GM21526 (cell line): Measurements from ENCODE around the gene REC114.

Source experiments
- ATAC-seq: cut with Tn5 transposase; IDR thresholded peaks from one replicate; pipeline ENCODE4 v1.9.1; 2021; ENCODE audit warnings: moderate library complexity; ENCODE audit not compliant: unreplicated experiment, low FRiP score

The REC114 gene

GRCh38 chr15:73599934-73600333 lies 157.0 kb downstream of the REC114 start:
- ATAC-seq: no peak

GRCh38 chr15:73600413-73601335 lies 157.7 kb downstream of the REC114 start:
- no peak for ATAC-seq

- no peak for ATAC-seq
Observed at GRCh38 chr15:73601451-73602445, 158.8 kb downstream of the REC114 start.

GRCh38 chr15:73602446-73602843 lies 159.5 kb downstream of the REC114 start:
- no peak for ATAC-seq

GRCh38 chr15:73602992-73603391 lies 160.0 kb downstream of the REC114 start:
- no peak for ATAC-seq

GRCh38 chr15:73604477-73604876 lies 161.5 kb downstream of the REC114 start:
- no peak for ATAC-seq

GRCh38 chr15:73605759-73606436 lies 162.9 kb downstream of the REC114 start:
- no peak for ATAC-seq

GRCh38 chr15:73607405-73607804 lies 164.4 kb downstream of the REC114 start:
- no peak for ATAC-seq

- ATAC-seq: no peak
Observed at GRCh38 chr15:73607843-73608242, 164.9 kb downstream of the REC114 start.

- no peak for ATAC-seq
Observed at GRCh38 chr15:73608475-73608874, 165.5 kb downstream of the REC114 start.

GRCh38 chr15:73608941-73609340 lies 166.0 kb downstream of the REC114 start:
- ATAC-seq: no peak
